AG10803 (cell line): ENCODE measurements around the gene TNXB.
"Not testable (repeated sequence)": the region's sequence is repeated elsewhere in the genome, so short reads cannot be mapped to it uniquely, and the experiment has no call there.

Experiments
- DNase-seq: peaks from one replicate; pipeline ENCODE4 v3.0.0; 2010; ENCODE audit warnings: low read depth
- H3K4me3 ChIP-seq: 2 replicates; pipeline ENCODE4 v1.5.1; 2011; ENCODE audit warnings: mild to moderate bottlenecking, low read length, control low read depth

TNXB gene

DNA sequence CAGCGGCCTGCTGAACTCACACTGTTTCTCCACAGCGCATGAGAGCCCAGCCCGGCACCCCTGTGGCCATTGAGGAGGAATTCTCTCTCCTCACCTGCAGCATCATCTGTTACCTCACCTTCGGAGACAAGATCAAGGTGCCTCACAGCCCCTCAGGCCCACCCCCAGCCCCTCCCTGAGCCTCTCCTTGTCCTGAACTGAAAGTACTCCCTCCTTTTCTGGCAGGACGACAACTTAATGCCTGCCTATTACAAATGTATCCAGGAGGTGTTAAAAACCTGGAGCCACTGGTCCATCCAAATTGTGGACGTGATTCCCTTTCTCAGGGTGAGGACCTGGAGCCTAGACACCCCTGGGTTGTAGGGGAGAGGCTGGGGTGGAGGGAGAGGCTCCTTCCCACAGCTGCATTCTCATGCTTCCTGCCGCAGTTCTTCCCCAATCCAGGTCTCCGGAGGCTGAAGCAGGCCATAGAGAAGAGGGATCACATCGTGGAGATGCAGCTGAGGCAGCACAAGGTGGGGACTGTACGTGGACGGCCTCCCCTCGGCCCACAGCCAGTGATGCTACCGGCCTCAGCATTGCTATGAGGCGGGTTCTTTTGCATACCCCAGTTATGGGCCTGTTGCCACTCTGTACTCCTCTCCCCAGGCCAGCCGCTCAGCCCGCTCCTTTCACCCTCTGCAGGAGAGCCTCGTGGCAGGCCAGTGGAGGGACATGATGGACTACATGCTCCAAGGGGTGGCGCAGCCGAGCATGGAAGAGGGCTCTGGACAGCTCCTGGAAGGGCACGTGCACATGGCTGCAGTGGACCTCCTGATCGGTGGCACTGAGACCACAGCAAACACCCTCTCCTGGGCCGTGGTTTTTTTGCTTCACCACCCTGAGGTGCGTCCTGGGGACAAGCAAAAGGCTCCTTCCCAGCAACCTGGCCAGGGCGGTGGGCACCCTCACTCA is 69.5 kb downstream of the TNXB start:
- not testable (repeated sequence) for H3K4me3 ChIP-seq, DNase-seq

DNA sequence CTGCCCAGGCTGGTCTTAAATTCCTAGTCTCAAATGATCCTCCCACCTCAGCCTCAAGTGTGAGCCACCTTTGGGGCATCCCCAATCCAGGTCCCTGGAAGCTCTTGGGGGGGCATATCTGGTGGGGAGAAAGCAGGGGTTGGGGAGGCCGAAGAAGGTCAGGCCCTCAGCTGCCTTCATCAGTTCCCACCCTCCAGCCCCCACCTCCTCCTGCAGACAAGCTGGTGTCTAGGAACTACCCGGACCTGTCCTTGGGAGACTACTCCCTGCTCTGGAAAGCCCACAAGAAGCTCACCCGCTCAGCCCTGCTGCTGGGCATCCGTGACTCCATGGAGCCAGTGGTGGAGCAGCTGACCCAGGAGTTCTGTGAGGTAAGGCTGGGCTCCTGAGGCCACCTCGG is 70.3 kb downstream of the TNXB start:
- DNase-seq: not testable (repeated sequence)

DNA sequence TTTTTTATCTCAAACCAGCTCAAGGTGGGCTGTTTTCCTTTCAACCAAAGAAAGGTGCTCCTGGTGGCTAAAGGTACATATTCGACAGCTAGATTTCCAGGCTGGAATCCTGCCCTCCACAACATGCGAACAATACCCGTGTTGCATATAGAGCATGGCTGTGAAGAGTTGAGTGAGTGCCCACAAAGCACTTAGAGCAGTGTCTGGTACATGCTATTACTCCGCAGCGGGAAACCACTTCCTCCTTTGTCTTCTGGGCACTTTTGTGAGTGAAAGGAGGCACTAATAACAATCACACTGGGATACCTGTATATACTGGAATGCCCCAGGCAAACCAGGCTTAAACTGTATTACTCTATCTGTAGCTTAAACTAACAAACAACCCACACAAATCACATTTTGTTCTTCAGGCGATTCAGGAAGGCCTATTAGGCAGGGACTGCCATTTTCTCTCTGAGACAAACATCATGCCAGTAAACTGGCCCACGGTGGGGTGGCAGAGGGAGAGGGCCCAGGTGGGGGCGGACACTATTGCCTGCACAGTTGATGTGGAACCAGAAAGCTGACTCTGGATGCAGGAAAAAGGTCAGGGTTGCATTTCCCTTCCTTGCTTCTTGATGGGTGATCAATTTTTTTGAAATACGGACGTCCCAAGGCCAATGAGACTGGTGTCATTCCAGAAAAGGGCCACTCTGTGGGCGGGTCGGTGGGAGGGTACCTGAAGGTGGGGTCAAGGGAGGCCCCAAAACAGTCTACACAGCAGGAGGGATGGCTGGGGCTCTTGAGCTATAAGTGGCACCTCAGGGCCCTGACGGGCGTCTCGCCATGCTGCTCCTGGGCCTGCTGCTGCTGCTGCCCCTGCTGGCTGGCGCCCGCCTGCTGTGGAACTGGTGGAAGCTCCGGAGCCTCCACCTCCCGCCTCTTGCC is 71.3 kb downstream of the TNXB start, which contains the start of gene CYP21A2:
TSS of gene CYP21A2 (plus strand) at position 818 of the 927 bp plus-strand sequence. CDS start at position 826, 8 bp downstream.
- not testable (repeated sequence) for H3K4me3 ChIP-seq, DNase-seq

More for the DNA sequence above, 70.3 kb downstream of the TNXB start:
- H3K4me3 ChIP-seq: not testable (repeated sequence)

DNA sequence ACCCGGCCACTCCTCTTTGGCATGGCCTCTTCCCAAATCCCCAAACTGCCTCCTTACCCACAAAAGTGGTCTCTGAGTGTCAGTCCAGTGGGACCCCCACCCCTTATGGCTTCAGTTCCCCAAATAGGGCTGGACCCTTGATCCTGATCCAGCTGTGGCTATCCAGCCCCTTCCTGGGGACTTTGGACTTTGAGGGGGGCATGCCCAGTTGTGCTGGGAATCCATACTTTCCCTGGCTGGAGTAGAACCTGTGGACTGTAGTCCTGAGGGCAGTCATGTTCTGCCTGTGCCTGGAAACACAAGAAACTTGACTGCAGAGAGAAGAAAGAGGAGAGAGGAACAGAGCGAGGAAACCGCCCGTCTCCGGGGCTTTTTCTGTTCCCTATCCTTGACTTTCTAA is 72.0 kb downstream of the TNXB start:
- not testable (repeated sequence) for H3K4me3 ChIP-seq, DNase-seq

DNA sequence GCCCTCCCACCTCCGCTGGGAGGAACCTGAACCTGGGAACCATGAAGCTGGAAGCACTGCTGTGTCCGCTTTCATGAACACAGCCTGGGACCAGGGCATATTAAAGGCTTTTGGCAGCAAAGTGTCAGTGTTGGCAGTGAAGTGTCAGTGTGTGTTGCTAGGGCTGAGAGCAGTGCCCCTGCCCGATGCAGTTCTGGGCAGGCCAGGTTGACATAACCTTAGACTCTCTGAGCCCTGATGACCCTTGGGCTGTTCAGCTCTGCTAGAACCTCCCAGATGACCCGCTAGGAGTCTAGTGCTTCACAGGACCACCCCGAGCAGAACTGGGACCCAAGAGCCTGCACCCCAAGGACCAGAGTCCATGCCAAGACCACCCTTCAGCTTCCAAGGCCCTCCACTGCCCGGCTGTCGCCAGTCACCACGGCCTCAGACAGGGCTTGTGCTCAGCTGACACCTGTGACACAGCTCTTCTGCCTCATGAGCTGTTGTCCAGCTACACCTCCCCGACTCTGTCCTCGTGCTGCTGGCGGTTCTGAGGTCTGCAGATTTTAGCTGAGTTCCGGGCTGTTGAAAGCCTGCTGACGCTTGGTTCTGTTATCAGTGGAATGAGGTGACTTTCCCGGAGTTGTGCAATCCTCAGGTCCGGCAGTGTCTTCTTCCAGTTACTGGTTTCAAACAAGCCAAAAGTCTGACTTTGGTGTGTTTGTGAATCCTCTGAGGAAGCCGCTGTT is 73.7 kb downstream of the TNXB start:
- not testable (repeated sequence) for DNase-seq, H3K4me3 ChIP-seq

DNA sequence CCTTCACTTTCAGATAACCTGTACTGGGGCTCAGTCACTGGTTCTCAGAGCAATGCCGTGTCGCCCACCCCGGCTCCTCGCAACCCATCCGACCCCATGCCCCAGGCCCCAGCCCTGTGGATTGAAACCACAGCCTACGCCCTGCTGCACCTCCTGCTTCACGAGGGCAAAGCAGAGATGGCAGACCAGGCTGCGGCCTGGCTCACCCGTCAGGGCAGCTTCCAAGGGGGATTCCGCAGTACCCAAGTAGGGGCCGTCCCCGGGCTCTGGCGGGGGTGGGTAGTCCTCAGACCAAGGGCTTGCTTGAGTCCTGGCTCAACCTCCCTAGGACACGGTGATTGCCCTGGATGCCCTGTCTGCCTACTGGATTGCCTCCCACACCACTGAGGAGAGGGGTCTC is 79.6 kb downstream of the TNXB start:
- not testable (repeated sequence) for DNase-seq, H3K4me3 ChIP-seq

DNA sequence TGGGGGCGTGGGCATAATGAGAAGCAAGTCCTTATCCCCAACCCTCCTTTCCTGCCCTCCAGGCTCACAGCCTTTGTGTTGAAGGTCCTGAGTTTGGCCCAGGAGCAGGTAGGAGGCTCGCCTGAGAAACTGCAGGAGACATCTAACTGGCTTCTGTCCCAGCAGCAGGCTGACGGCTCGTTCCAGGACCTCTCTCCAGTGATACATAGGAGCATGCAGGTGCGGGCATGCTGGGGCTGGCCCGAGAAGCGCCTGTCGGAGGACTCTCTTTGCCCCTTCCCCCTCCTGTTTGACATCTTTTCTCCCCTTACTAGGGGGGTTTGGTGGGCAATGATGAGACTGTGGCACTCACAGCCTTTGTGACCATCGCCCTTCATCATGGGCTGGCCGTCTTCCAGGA is 80.5 kb downstream of the TNXB start:
- DNase-seq, H3K4me3 ChIP-seq: not testable (repeated sequence)

DNA sequence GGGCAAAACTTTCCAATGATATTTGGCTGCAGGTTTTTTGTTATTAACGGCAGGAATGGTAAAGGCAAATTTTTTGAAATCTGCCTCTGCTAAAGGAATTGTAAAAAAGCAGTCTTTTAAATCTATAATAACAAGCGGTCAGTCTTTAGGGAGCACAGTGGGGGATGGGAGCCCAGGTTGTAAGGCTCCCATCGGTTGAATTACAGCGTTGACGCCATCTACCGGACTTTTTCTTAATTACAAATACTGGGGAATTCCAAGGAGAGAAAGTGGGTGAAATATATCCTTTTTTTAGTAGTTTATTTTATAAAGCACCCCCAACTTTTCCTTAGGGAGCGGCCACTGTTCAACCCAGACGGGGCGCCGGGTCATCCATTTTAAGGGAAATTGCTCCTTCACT is 87.0 kb downstream of the TNXB start:
- not testable (repeated sequence) for DNase-seq

DNA sequence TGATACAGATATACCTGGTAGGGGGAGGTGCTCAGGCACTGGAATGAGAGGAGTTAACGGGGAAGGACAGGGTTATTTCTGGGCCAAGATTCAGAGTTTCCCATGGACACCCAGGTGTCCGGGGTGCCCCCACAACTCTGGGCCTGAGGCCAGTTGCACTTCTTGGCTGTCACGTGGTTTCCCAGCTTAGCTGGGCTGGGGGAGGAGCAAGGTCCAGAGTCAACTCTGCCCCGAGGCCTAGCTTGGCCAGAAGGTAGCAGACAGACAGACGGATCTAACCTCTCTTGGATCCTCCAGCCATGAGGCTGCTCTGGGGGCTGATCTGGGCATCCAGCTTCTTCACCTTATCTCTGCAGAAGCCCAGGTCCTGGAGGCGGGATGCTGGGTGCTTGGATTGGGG is 94.6 kb downstream of the TNXB start, which contains the start of gene C4B:
TSS of gene C4B (plus strand) at position 249 of the 400 bp plus-strand sequence. CDS start at position 300, 51 bp downstream.
- not testable (repeated sequence) for H3K4me3 ChIP-seq, DNase-seq

More for the DNA sequence above, 87.0 kb downstream of the TNXB start:
- not testable (repeated sequence) for H3K4me3 ChIP-seq

DNA sequence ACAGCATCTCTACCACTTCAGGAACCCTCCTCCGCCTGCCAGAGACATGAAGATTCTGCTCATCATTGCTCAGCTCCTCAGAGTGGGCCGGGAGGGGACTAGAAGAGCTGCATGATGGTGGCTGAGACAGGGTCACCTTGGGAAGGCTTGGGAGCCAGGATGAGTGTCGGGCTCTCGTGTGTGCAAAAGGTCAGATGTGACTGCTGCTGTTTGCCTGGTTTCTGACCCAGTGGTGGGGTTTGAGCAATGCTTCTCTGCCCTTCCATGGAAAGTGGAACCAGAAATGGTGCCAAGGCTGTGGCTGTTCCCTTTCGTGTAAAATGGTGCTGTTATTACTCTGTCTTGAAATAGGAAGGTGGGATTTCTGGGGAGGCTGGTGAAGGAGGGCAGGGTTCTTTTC is 95.4 kb downstream of the TNXB start:
- DNase-seq: not testable (repeated sequence)

DNA sequence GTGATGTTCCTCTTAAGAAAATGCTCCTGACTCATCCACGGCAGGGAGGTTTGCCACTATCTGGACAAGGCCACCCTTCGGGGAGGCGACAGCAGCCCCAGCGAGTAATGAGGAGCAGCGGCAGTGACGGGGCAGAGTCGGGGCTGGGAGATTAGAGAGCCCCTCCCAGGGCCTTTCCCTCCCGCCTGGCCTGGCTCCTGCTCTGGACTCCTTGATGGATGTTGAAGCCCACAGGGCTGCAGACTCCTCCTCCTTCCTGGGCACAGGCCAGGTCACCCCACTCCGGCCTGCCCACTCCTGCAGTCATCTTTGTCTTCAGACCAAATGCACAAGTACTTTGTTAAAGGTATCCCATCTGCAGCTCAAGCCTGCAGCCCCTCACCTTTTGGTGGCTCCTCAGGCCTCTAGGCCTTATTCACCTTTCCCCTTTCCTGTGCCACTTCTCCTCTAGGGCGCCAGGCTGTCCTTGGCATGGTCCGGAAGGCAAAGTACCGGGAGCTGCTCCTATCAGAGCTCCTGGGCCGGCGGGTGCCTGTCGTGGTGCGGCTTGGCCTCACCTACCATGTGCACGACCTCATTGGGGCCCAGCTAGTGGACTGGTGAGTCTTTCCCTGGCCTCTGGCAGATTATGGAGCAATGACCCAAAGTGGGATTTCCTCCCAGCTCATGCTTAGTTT is 96.1 kb downstream of the TNXB start:
- H3K4me3 ChIP-seq, DNase-seq: not testable (repeated sequence)

More for the DNA sequence above, 95.4 kb downstream of the TNXB start:
- not testable (repeated sequence) for H3K4me3 ChIP-seq

DNA sequence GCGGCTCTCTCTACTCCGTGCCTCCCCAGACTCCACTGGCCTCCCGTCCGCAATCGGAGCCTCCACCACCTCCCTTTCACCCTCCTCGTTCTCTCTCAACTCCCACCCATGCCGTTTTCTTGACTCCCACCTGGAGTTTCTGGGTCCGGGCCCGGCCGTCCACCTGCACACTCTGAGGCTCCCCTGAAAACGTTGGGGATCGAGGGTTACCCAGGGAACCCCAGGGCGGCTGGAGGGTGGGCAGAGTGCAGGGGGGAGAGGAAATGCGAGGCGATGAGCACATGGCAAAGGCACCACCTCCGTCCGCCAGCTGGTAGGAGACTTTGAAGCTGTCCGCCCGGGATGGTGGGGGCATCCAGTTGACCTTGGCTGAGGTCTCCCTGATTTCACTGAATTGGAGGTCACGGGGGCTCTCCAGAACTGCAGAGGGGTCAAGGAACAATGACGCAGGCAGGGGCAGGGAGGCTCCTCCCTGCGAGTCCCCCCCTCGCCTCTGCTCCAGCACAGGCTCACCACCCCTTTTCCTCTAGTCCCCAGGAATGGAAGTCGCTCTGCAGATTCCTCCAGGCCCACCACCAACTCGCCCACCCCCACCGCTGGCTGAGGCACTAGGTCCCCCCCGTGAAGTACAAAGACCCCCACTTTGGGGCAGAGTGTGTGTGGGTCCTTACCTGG is 98.1 kb downstream of the TNXB start:
- H3K4me3 ChIP-seq, DNase-seq: not testable (repeated sequence)

DNA sequence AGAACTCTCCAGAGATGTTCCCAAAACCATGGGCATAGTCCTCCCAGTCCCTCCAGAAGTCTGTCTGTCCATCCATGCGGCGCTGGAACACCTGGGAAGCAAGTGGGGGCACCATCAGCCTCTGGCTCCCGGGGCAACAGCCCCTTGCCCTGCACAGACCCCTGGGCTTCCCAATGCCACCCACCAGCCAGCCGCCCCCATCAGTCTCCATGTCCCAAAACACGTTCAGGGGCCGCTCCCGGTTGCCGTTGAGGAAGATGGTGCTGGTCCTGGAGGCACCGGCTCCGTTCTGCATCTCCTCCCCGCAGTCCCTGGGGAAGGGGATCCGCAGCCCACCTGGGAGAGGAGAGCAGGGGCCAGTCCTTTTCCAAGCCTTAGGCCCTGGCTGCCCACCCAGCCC is 99.6 kb downstream of the TNXB start:
- not testable (repeated sequence) for H3K4me3 ChIP-seq, DNase-seq

DNA sequence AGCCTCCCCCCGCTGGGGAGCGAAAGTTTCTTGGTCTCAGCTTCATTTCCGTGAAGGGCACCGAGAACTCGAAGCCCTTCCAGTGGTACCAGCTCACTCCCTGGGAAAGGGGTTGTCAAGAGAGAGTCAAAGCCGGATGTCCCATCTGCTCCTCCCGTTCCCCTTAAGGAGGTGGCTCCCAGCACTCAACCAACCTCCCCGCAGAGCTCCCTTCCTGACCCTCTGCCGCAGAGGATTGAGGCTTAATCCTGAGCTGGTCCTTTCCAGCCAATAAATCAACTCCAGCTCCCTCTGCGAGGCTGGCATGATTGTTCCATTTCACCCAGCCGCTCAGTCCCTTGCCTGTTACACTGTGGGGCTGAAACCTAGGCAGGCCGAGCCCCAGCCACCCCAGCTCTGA is 100.5 kb downstream of the TNXB start:
- DNase-seq, H3K4me3 ChIP-seq: not testable (repeated sequence)

DNA sequence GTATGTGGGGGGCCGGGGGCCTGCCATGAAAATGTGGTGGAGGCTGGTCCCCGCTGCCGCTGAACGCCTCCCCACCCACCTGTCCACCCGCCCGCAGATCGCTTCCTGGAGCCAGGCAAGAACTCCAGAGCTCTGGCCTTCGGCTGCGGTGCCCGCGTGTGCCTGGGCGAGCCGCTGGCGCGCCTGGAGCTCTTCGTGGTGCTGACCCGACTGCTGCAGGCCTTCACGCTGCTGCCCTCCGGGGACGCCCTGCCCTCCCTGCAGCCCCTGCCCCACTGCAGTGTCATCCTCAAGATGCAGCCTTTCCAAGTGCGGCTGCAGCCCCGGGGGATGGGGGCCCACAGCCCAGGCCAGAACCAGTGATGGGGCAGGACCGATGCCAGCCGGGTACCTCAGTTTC is 101.1 kb downstream of the TNXB start:
- DNase-seq: not testable (repeated sequence)

DNA sequence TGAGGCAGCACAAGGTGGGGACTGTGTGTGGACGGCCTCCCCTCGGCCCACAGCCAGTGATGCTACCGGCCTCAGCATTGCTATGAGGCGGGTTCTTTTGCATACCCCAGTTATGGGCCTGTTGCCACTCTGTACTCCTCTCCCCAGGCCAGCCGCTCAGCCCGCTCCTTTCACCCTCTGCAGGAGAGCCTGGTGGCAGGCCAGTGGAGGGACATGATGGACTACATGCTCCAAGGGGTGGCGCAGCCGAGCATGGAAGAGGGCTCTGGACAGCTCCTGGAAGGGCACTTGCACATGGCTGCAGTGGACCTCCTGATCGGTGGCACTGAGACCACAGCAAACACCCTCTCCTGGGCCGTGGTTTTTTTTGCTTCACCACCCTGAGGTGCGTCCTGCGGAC is 102.1 kb downstream of the TNXB start:
- H3K4me3 ChIP-seq, DNase-seq: not testable (repeated sequence)

More for the DNA sequence above, 101.1 kb downstream of the TNXB start:
- H3K4me3 ChIP-seq: not testable (repeated sequence)

DNA sequence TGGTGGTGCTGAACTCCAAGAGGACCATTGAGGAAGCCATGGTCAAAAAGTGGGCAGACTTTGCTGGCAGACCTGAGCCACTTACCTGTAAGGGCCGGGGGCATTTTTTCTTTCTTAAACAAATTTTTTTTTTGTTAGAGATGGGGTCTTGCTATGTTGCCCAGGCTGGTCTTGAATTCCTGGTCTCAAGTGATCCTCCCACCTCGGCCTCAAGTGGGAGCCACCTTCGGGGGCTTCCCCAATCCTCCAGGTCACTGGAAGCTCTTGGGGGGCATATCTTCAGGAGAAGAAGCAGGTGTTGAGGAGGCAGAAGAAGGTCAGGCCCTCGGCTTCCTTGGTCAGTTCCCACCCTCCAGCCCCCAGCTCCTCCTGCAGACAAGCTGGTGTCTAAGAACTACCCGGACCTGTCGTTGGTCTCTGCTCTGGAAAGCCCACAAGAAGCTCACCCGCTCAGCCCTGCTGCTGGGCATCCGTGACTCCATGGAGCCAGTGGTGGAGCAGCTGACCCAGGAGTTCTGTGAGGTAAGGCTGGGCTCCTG is 103.1 kb downstream of the TNXB start:
- not testable (repeated sequence) for DNase-seq, H3K4me3 ChIP-seq

DNA sequence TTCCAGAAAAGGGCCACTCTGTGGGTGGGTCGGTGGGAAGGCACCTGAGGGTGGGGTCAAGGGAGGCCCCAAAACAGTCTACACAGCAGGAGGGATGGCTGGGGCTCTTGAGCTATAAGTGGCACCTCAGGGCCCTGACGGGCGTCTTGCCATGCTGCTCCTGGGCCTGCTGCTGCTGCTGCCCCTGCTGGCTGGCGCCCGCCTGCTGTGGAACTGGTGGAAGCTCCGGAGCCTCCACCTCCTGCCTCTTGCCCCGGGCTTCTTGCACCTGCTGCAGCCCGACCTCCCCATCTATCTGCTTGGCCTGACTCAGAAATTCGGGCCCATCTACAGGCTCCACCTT is 103.6 kb downstream of the TNXB start:
- not testable (repeated sequence) for H3K4me3 ChIP-seq, DNase-seq
